ENCODE data around the gene ARMC3. TPM values are rescaled to one million over a fixed set of nuclear protein-coding genes. Genes with fewer than 3 reads are reported as not detected.

ARMC3 gene
- polyA plus RNA-seq, 2 of the 4 experiments (the other 2 are of a cell fraction) = 0.09 to 0.59 TPM

DNA sequence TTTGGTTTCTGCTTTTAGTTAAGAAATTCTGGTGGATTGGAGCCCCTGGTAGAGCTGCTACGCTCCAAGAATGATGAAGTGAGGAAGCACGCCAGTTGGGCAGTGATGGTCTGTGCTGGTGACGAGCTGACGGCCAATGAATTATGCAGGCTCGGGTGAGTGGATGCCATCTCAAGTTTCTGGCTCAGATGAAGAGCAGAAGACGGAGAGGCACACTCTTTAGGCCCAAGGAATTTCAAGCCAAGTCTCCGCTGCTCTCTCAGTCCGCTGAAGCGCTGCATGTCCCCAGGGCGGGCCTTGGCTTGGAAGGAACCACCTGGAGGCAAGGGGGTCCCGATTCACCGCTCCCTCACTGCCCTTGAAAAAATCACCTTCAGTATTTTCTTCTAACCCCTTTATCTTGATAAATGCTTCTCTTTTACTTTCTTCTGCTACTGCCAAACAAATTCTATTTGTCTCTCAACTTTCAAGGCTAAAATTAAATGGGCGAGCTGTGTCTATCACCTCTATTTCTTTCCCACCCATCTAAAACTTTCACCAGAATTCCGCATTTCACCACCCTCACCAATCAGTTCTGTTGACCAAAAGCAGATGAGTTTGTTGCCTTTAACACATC lies 74.2 kb downstream of the ARMC3 start:
- no peak for ATAC-seq
- WGBS (ENCODE audit: missing lambda C conversion rate) = 68% methylated on average over 14 of the region's 14 CpGs

DNA sequence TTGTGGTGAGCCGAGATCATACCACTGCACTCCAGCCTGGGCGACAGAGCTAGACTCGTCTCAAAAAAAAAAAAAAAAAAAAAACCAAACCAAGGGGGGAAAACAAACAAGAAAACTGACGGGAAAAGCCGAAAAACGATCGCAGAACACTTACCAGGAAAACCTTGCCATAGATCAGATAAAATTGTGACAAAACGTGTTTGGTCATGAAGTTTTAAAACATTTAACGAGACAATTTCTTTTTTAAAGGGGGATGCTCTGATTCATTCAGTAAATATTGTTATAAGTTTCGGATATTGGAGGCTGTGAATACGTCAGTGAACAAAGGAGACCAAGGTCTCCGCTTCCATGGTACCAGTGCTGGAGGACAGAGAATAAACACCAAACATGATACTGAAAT lies 77.3 kb downstream of the ARMC3 start:
- ATAC-seq = no peak
- Histone ChIP-seq H3K4me3 (no peak overlapping the region), H3K4me1 (no peaks in the 10 kb centered on the region), H3K27ac (no peak overlapping the region), H3K4me2 (no peak overlapping the region), H3K9me3 (no peaks in the 10 kb centered on the region)
- POLR2A ChIA-PET = no interaction called here
- CTCF ChIA-PET = interaction anchor here (0.6 kb wide), 1 partner anchor 901 kb away, joined by 4 read pairs; no protein-coding TSS in a partner anchor
- FAIRE-seq = no peak
- no peak for TF ChIP-seq HOXB5 (CRISPR knock-in tag; IDR thresholded peaks at IDR 0.05)
- 62% methylated on average over 12 of the region's 12 CpGs for WGBS (ENCODE audit: missing lambda C conversion rate)
- no peak for DNase-seq (ENCODE audit: low read depth in 1 of 2, low spot score in 1 of 2)

More for the DNA sequence above, 74.2 kb downstream of the ARMC3 start:
- Histone ChIP-seq H3K27ac (no peak overlapping the region), H3K4me3 (no peak overlapping the region), H3K4me2 (no peak overlapping the region), H3K4me1 (no peaks in the 10 kb centered on the region), H3K9me3 (no peaks in the 10 kb centered on the region)
- POLR2A ChIA-PET = no interaction called here
- CTCF ChIA-PET = interaction anchor here (0.6 to 3.0 kb wide), 2 partner anchors 13 to 43 kb away, joined by 5 to 10 read pairs; no protein-coding TSS in a partner anchor
- no peak for DNase-seq (ENCODE audit: low read depth in 1 of 2, low spot score in 1 of 2)
- no peak for FAIRE-seq
- TF ChIP-seq, protein P1, sequence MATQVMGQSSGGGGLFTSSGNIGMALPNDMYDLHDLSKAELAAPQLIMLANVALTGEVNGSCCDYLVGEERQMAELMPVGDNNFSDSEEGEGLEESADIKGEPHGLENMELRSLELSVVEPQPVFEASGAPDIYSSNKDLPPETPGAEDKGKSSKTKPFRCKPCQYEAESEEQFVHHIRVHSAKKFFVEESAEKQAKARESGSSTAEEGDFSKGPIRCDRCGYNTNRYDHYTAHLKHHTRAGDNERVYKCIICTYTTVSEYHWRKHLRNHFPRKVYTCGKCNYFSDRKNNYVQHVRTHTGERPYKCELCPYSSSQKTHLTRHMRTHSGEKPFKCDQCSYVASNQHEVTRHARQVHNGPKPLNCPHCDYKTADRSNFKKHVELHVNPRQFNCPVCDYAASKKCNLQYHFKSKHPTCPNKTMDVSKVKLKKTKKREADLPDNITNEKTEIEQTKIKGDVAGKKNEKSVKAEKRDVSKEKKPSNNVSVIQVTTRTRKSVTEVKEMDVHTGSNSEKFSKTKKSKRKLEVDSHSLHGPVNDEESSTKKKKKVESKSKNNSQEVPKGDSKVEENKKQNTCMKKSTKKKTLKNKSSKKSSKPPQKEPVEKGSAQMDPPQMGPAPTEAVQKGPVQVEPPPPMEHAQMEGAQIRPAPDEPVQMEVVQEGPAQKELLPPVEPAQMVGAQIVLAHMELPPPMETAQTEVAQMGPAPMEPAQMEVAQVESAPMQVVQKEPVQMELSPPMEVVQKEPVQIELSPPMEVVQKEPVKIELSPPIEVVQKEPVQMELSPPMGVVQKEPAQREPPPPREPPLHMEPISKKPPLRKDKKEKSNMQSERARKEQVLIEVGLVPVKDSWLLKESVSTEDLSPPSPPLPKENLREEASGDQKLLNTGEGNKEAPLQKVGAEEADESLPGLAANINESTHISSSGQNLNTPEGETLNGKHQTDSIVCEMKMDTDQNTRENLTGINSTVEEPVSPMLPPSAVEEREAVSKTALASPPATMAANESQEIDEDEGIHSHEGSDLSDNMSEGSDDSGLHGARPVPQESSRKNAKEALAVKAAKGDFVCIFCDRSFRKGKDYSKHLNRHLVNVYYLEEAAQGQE (IDR thresholded peaks at IDR 0.05) = no peak
- TF ChIP-seq ESRRA (IDR thresholded peaks at IDR 0.05; ENCODE audit: borderline replicate concordance, low read length) (no peak), ZFP36 (IDR thresholded peaks at IDR 0.05; ENCODE audit: borderline replicate concordance, partially characterized antibody) (no peak), TP53 (CRISPR knock-in tag; IDR thresholded peaks at IDR 0.05) (no peak), JUNB (IDR thresholded peaks at IDR 0.05) (no peak), GATA3 (IDR thresholded peaks at IDR 0.05; ENCODE audit: borderline replicate concordance) (no peak), FOXS1 (CRISPR knock-in tag; IDR thresholded peaks at IDR 0.05) (no peak), RARB (CRISPR knock-in tag; IDR thresholded peaks at IDR 0.05) (no peak), RAD21 (conservative IDR thresholded peaks at IDR 0.05 in 1 of 2, IDR thresholded peaks at IDR 0.05 in 1 of 2) (no peak), MYC (IDR thresholded peaks at IDR 0.05; ENCODE audit: borderline replicate concordance, low read length) (no peak), CHD2 (IDR thresholded peaks at IDR 0.05; ENCODE audit: low read length, partially characterized antibody) (no peak), RNF2 (IDR thresholded peaks at IDR 0.05; ENCODE audit: borderline replicate concordance, low read depth) (no peak), ZNF302 (CRISPR knock-in tag; IDR thresholded peaks at IDR 0.05) (no peak), CEBPB (IDR thresholded peaks at IDR 0.05) (no peak)

DNA sequence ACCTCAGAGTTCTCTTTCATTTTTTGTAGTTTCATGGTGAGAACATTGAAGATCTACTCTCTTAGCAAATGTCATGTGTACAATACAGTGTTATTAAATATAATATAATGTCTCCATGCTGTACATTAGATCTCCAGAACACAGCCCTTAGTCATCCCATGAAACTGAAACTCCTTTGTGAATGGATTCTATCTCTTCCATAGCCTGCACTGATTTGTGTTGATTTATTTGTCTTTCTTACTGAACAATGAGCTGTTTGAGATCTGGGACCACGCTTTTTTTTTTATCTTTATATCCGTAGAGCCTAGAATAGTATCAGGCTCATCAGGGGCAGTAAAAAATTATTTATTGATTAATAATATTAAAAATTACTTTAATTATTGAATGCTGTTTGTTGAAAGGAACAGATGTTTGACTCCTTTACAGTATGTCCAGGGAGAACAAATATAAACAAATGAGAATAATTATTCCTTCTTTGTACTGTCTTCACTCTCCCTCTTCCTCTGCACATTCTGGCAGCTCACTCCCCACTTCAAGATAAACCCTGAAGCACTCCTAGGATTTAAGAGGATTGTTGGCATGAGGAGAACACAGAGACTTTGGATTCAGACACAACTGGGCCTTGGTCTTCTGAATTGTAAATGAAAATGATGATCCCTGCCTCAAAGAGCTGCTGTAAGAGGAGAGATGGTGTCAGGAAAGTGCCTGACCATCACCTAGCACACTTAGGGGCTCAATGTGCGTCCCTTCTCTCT lies 85.9 kb downstream of the ARMC3 start:
- no peak overlapping the region for H3K4me2 ChIP-seq
- POLR2A ChIA-PET = no interaction called here
- no peaks in the 10 kb centered on the region for H3K9me3 ChIP-seq
- ATAC-seq = no peak
- H3K27ac ChIP-seq = no peak overlapping the region
- CTCF ChIA-PET = interaction anchor here (1.2 to 3.1 kb wide), 2 partner anchors 25 to 28 kb away, joined by 3 to 10 read pairs; no protein-coding TSS in a partner anchor
- no peak overlapping the region for H3K4me3 ChIP-seq
- TF ChIP-seq NFE2L2 (conservative IDR thresholded peaks at IDR 0.05; ENCODE audit: low read length) = no peak
- TF ChIP-seq, protein P1 (IDR thresholded peaks at IDR 0.05) = no peak
- TF ChIP-seq, protein P2, sequence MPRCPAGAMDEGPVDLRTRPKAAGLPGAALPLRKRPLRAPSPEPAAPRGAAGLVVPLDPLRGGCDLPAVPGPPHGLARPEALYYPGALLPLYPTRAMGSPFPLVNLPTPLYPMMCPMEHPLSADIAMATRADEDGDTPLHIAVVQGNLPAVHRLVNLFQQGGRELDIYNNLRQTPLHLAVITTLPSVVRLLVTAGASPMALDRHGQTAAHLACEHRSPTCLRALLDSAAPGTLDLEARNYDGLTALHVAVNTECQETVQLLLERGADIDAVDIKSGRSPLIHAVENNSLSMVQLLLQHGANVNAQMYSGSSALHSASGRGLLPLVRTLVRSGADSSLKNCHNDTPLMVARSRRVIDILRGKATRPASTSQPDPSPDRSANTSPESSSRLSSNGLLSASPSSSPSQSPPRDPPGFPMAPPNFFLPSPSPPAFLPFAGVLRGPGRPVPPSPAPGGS (IDR thresholded peaks at IDR 0.05) = no peak
- no peak for TF ChIP-seq SREBF2 (IDR thresholded peaks at IDR 0.05)
- no peak for TF ChIP-seq JUN (IDR thresholded peaks at IDR 0.05)
- no peak for TF ChIP-seq EHF (CRISPR knock-in tag; IDR thresholded peaks at IDR 0.05)
- no peak for FAIRE-seq
- H3K4me1 ChIP-seq = no peaks in the 10 kb centered on the region
- DNase-seq (ENCODE audit: low read depth in 1 of 2, low spot score in 1 of 2) = no peak
- 37% methylated on average over 3 of the region's 3 CpGs for WGBS (ENCODE audit: missing lambda C conversion rate)
